ENCODE data around the gene VMO1.

GRCh38 chr17:4789701-4789950, 3.5 kb upstream of the VMO1 start:
- TF ChIP-seq CTCF (IDR thresholded peaks at IDR 0.05) (no peak), POLR2A (IDR thresholded peaks at IDR 0.05) (no peak)
